ENCODE measurements around the gene SPACA9. TPM values are rescaled to one million over a fixed set of nuclear protein-coding genes. Genes with fewer than 3 reads are reported as not detected.

SPACA9 gene
- total RNA-seq, 1 donor from 2014 or later, result 3.2 TPM

GRCh38 chr9:132888151-132888550 lies 9.5 kb downstream of the SPACA9 start:
- no peak for DNase-seq (ENCODE audit: extremely low read depth, low read depth, low spot score)

- no peak for DNase-seq (ENCODE audit: extremely low read depth, low read depth, low spot score)
Observed at GRCh38 chr9:132892400-132892799, 13.7 kb downstream of the SPACA9 start.

- DNase-seq (ENCODE audit: extremely low read depth, low read depth, low spot score), result no peak
Observed at GRCh38 chr9:132894346-132894745, 15.6 kb downstream of the SPACA9 start.

GRCh38 chr9:132894862-132895835 lies 16.5 kb downstream of the SPACA9 start:
- no peak for DNase-seq (ENCODE audit: extremely low read depth, low read depth, low spot score)

GRCh38 chr9:132896264-132896663 lies 17.6 kb downstream of the SPACA9 start:
- no peak for DNase-seq (ENCODE audit: extremely low read depth, low read depth, low spot score)

- no peak for DNase-seq (ENCODE audit: extremely low read depth, low read depth, low spot score)
Observed at GRCh38 chr9:132896906-132897305, 18.2 kb downstream of the SPACA9 start.

- DNase-seq (ENCODE audit: extremely low read depth, low read depth, low spot score), result no peak
Observed at GRCh38 chr9:132898051-132898450, 19.4 kb downstream of the SPACA9 start.

- peak; percentile 51 for DNase-seq (ENCODE audit: extremely low read depth, low read depth, low spot score)
Observed at GRCh38 chr9:132901858-132902831, 23.4 kb downstream of the SPACA9 start.

GRCh38 chr9:132903574-132904492 lies 25.1 kb downstream of the SPACA9 start:
- DNase-seq (ENCODE audit: extremely low read depth, low read depth, low spot score), result no peak

GRCh38 chr9:132905726-132906125 lies 27.0 kb downstream of the SPACA9 start:
- no peak for DNase-seq (ENCODE audit: extremely low read depth, low read depth, low spot score)

- DNase-seq (ENCODE audit: extremely low read depth, low read depth, low spot score), result no peak
Observed at GRCh38 chr9:132908635-132909034, 29.9 kb downstream of the SPACA9 start.

- DNase-seq (ENCODE audit: extremely low read depth, low read depth, low spot score), result no peak
Observed at GRCh38 chr9:132909311-132909710, 30.6 kb downstream of the SPACA9 start.

GRCh38 chr9:132910376-132910775 lies 31.7 kb downstream of the SPACA9 start:
- no peak for DNase-seq (ENCODE audit: extremely low read depth, low read depth, low spot score)

GRCh38 chr9:132912131-132912530 lies 33.4 kb downstream of the SPACA9 start:
- no peak for DNase-seq (ENCODE audit: extremely low read depth, low read depth, low spot score)

- no peak for DNase-seq (ENCODE audit: extremely low read depth, low read depth, low spot score)
Observed at GRCh38 chr9:132914924-132915323, 36.2 kb downstream of the SPACA9 start.

GRCh38 chr9:132919614-132920268 lies 41.0 kb downstream of the SPACA9 start:
- no peak for DNase-seq (ENCODE audit: extremely low read depth, low read depth, low spot score)

- DNase-seq (ENCODE audit: extremely low read depth, low read depth, low spot score), result no peak
Observed at GRCh38 chr9:132923346-132923902, 44.7 kb downstream of the SPACA9 start.

- DNase-seq (ENCODE audit: extremely low read depth, low read depth, low spot score), result no peak
Observed at GRCh38 chr9:132927704-132928103, 49.0 kb downstream of the SPACA9 start.

GRCh38 chr9:132931178-132931735 lies 52.6 kb downstream of the SPACA9 start:
- no peak for DNase-seq (ENCODE audit: extremely low read depth, low read depth, low spot score)
